ENCODE data around the gene BANF1.

- TF ChIP-seq CTCF (conservative IDR thresholded peaks at IDR 0.05; ENCODE audit: low read depth, low read length) (no peak), EZH2phosphoT487 (IDR thresholded peaks at IDR 0.05; ENCODE audit: borderline replicate concordance, low read length) (no peak)
These were observed 30.8 kb downstream of the BANF1 start for GRCh38 chr11:66032957-66033735.

All from PC-3 (cell line).